OCI-LY7 (cell line): ENCODE data around the gene PAK5.

Source experiments
- CTCF ChIP-seq: fragments of 200-600 bp; sonication (generic); conservative IDR thresholded peaks from 2 replicates; pipeline ENCODE4 v1.5.1; 2014; ENCODE audit warnings: mild to moderate bottlenecking, antibody characterized with exemption, low read length, moderate library complexity, mixed read lengths
- EZH2phosphoT487 ChIP-seq: fragments of 200-600 bp; sonication (generic); IDR thresholded peaks from 2 replicates; pipeline ENCODE4 v1.6.1; 2018; ENCODE audit warnings: low read depth, borderline replicate concordance, mild to moderate bottlenecking, mixed run types, antibody characterized with exemption, low read length, moderate library complexity, mixed read lengths

- TF ChIP-seq CTCF (no peak), EZH2phosphoT487 (no peak)
These were observed 21.2 kb downstream of the PAK5 start for GRCh38 chr20:9817654-9818053.
